GM04503 (cell line): Measurements from ENCODE around the gene TRIM72.
"Not testable (repeated sequence)": the region's sequence is repeated elsewhere in the genome, so short reads cannot be mapped to it uniquely, and the experiment has no call there.

Experiments
- DNase-seq: peaks from one replicate; pipeline ENCODE4 v3.0.0-alpha.2; 2012; ENCODE audit warnings: low read depth

TRIM72 gene

DNA sequence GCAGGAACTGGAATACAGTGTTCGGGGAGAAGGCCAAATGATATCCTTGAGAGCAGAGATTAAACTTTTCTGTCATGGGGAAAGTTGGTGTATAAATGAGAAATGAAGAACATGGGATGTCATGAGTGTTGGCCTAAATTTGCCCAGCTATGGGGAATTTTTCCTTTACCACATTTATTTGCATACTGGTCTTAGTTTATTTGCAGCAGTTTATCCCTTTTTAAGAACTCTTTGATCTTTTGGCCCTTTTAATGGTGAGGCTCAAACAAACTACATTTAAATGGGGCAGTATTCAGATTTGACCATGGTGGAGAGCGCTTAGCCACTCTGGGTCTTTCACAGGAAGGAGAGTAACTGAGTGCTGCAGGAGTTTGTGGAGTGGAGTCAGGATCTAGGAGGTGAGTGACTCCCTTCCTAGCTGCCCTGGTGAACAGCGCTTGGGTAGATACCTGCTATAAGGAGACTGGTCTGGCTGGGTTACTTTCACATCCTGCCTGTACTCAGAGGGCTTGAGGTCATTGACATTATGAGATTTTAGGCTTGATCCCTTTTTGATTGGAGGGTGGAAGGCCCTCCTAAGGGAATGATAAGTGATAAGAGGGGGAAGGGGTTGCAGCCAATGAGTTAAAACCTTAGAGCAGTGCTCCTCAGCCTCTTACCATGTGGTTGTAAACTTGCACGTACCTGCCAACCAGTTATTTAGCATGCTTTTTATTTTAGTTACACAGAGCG lies 22.1 kb upstream of the TRIM72 start:
- no peak for DNase-seq

DNA sequence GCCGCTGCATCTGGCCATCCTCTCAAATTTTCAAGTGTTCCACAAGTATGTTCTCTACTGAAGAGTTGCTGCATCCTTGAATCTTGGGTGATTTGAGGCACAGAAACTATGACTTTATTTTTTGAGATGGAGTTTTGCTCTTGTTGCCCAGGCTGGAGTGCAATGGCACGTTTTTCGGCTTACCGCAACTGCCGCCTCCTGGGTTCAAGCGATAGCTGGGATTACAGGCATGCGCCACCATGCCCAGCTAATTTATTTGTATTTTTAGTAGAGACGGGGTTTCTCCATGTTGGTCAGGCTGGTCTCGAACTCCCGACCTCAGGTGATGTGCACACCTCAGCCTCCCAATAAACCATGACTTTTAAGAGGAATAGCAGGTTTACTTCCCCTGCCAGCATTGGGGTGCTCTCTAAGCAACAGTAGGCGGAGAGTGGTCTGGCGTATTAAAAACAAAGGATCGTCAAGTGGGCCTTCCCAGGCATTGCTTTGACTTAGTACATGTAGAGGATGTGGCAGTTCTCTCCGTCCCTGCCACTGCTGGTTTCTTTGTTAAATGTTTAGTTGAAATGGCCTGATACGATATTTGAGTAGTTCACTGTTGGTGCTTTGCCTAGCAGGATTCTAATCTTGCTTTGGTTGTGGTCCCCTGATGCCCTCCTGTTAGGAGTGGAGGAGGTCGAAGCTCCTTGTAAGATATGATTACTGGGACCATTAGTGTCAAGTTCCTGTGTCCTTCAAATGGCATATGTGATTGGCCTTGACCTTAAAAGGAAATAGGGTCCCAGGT lies 20.9 kb upstream of the TRIM72 start:
- DNase-seq: no peak

DNA sequence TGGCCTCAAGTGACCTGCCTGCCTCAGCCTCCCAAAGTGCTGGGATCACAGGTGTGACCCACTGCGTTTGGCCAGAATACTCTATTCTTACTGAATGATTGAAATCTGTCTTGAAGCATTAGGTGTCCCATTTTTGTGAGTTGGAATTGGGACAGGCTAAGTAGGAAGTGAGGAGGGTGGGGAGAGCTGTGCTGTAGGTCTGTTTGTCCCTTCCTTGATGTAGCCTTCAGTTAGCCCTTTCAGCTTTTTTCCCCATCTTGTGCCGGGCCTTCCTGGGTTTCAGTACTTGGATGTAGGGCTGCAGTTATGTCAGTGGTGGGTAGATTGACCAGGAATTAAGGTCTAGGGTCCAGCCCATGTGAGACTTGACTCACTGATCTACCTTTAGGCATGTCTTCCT lies 20.0 kb upstream of the TRIM72 start:
- DNase-seq: no peak

DNA sequence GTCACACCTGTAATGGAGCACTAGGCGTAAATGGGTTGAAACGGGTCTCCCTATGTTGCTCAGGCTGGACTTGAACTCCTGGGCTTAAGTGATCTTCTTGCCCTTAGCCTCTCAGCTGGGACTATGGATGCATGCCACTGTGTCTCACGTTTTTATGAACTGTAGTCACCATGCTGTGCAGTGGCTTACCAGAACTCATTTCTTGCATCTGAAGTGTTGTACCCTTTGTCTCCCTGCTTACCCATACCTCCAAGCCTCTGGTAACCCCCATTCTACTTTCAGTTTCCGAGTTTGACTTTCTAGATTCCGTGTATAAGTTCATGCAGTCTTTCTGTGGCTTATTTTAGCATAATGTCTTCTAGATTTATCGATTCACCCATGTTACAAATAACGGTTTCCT lies 19.0 kb upstream of the TRIM72 start:
- DNase-seq: no peak

DNA sequence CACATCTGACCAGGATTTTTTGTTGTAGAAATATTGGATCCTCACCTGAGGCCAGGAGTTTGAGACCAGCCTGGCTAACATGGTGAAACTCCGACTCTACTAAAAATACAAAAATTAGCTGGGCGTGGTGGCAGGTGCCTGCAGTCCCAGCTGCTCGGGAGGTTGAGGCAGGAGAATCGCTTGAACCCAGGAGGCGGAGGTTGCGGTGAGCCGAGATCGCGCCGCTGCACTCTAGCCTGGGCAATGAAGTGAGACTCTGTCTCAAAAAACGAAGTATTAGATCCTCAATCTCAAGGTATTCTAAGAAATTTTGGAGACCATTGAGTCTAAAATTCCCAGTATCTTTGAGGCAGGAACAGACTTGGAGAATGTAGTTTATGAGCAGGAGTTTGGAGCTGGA lies 18.1 kb upstream of the TRIM72 start:
- DNase-seq: not testable (repeated sequence)

DNA sequence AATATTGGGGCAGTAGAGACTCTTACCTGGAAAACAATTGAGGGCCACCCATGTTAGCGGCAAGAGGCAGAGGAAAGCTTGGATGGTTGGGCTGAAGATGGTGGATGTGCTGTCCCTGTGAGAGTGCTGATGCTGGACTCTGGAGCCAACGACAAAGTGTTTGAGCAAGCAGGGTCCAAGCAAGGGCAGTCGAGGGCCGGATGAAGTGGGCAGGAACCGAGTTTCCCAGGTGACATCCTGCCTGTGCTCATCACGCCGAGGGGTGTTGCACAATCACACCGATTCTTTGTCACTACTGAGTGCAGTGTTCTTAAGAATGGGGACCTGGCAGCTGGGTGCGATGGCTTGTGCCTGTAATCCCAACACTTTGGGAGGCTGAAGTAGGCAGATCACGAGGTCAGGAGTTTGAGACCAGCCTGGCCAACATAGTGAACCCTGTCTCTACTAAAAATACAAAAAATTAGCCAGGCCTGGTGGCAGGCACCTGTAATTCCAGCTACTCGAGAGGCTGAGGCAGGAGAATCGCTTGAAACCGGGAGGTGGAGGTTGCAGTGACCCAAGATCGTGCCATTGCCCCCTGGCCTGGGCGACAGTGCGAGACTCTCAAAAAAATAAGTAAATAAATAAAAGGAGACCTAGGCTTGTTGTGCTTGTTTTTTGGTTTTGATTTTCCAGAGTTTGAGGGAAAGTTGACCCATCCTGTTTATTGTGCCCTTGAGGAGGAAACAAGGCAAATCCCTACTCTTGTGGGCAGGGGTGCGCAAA lies 17.4 kb upstream of the TRIM72 start:
- DNase-seq: no peak

DNA sequence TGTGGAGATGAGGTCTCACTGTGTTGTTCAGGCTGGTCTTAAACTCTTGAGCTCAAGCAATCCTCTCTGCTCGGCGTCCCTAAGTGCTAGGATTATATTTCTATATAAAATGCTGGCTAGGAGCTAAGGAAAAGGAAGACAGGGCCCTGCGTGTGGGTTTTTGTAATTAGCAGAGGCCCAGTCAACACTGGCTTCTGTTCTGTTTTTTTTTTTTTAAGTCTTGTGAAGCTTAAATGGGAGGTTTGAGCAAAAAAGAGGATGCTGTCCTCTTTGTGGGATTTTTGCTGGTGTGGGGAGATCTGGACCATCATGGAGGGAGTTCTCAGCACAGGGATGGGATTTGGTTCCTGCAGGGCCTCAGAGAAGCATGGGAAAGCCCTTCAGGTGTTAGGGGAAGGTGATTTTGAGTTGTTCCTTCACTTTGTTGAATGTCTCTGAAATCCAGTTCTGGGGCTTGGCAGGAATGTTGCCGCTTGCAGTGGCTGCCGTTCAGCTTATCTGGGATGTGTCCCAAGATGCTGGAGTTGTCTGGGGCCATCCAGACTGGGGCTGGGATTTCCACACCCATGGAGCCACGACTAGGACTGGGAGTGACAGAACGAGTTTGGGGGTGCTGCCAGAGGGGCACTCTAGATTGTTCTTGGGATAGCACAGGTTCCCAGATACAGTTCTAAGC lies 15.6 kb upstream of the TRIM72 start:
- no peak for DNase-seq

DNA sequence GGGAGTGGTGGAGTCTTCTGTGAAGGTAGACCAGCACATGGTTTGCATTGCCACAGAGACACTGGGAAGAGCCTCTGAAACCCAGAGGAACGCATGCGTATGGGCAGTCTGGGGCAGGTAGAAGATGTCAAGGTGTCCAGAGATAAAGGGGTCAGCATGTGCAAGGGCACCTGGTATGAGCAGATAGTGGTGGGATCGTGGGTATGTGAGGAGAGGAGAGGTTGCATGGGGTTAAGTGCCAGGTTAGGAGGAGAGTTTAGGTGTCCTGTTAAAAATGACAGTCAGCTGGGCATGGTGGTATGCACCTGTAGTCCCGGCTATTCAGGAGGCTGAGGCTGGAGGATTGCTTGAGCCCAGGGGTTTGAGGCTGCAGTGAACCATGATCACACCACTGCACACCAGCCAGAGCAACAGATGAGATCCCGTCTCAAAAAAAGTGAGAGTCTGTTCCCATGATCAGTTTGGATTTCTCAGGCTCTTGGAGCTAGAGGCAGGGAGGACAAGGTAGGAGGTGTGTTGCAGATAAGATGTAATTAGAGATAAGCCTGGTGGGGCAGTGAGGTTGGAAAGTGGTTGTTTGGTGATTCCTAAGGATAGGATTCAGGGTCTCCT lies 14.4 kb upstream of the TRIM72 start:
- no peak for DNase-seq

DNA sequence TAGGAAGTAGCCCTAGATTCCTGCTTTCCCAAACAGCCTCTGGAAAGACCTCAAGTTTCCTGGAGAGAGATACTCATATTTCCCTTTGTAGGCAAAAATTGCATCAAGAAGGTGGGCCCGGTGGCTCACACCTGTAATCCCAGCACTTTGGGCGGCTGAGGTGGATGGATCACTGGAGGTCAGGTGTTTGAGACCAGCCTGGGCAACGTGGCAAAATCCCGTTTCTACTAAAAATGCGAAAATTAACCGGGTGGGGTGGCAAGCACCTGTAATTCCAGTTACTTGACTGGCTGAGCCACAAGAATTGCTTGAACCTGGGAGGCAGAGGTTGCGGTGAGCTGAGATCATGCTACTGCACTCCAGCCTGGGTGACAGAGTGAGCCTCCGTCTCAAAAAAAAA lies 13.8 kb upstream of the TRIM72 start:
- DNase-seq: not testable (repeated sequence)

DNA sequence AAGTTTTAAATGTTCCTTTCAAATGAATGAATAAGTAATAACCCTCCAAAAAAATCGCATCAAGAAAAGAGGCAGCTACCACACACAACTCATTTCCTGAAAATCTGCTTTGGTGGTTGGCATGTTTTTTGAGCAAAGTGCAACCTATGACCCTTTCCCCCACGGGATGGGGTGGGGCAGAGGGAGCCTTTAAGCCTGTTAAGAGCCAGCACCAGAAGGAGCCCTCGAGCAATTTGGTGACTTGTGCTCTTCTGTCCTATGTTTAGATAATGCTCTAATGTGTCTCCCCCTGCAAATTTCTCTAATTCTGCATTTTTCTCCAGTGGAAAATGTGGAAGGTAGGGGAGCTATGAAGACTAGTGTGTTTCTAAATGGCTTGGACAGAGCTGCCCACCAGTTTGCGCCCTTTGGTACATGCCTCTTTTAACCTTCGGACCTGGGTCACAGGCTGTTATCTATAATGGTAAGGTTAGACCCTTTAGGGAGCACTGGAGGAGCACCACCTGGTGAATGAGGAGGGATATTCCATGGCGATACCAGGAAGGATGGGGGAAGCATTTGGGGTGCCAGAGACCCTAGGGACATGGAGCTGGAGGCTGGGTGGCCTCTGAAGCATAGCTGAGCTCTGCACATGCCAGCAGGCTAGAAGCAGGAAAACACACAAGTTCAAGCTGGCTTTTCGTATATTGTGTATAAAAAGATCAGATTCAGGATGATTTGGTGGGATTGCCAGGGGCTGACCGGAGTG lies 12.9 kb upstream of the TRIM72 start:
- DNase-seq: no peak

DNA sequence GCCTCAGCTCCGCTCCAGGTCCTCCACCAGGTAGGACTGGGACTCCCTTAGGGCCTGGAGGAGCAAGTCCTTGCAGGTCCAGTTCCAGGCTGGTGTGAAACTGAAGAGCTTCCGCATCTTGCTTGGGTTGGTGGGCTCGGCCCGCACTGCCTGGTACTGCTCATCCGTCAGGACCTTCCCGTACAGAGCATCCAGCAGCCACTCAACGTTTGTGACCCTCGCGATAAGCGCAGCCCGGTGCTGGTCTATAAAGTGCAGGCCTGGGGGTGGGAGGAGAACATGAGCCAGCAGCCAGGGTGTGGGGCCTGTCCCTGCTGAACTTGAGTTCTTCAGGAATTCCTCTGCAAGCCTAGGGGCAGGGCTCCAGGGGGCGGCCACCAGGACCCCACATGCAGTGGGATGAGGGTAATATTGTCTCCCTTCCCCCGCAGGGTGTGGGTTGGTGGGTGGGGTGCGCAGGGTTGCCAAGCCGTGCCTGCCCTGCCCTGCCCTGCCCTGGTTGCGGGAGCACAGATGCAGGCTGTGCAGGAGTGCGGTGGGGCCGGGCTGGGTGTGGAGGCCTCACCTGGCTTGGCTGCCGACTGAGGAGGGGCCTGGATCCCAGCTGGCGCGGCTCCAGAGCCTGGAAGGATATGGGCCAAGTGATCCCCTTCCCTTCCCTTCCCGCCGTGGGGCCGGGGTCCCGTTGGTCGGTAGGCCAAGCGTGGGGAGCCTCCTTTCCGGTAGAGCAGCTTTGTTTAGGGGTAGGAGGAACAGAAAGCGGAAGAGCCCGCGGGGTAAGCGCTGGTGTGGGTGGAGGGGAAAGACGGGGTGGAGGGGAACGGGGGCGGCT lies 12.1 kb upstream of the TRIM72 start:
- DNase-seq: no peak

DNA sequence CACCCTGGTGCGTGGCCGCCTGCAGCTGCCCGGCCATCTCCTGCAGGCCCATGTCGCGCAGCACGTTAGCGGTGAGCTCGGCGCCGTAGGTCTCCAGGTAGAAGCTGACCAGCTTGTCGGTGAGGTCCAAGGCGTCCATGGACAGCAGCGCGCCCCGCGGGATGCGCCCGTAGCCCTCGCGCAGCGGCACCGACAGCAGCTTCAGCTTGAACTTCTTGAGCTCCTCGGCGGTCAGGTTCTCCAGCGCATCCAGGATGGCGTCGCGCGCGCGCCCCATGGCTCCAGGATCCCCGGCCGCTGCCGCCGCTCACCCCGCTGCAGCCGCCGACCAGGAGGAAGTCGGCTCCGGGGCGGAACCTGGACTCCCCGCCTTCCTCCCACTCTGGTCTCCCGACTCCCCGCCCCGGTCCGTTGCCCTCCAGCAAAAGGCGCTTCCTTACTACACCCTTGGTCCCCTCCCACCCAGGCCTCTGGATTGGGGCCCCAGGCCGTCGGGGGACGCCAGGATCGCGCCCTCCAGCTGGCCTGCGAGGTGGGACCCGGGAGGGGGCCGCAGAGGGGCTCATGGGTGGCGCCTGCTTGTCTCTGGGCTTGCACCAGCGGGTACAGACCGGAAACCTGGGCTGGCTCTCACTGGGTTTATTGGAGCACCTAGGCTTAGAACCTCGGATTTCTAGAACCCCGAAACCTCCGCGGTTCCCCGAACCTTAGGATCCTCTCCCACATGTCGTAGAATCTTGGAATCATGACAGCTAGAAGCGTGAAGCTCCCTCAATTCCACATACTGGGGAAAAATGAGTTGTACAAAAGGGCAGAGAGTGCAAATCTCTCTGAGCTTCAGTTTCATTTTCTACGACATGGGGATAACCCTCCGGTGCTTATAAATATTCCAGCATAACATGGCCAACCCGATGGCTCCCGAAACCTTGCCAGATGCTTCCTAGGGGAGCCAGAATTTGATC lies 11.2 kb upstream of the TRIM72 start, which contains the start of gene PYCARD:
TSS of gene PYCARD (minus strand) at position 347 of the 962 bp plus-strand sequence. CDS start at position 277, 70 bp downstream.
- DNase-seq: no peak

DNA sequence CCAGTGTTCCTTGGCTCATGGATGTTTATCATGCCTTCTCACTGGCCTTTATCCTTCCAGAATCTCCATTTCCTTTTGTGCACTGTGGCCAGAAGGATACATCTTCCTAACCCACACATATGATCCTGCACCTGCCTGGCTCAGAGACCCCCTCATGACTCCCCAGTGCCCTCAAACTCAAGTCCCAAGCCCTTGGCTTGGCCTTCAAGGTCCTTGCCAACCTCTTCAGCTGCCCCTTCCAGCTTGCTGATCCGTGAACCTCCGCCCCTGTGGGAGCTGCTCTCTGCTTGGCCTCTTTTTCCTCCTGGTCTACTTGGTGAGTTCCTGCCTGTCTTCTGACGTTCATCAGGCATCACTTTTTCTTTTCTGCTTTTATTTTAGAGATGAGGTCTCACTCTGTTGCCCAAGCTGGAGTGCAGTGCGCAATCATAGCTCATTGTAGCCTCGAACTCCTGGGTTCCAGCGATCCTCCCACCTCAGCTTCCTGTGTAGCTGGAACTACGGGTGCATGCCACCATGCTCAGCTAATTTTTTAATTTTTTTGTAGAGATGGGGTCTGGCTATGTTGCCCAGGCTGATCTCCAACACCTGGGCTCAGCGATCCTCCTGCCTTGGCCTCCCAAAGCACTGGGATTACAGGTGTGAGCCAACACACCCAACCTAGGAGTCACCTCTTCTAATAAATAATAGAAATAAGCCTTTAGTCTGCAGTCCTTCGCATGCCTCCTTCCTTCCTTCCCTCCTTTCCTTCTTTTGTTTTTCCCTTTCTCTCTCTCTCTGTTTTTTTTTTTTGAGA lies 8.8 kb upstream of the TRIM72 start:
- no peak for DNase-seq

DNA sequence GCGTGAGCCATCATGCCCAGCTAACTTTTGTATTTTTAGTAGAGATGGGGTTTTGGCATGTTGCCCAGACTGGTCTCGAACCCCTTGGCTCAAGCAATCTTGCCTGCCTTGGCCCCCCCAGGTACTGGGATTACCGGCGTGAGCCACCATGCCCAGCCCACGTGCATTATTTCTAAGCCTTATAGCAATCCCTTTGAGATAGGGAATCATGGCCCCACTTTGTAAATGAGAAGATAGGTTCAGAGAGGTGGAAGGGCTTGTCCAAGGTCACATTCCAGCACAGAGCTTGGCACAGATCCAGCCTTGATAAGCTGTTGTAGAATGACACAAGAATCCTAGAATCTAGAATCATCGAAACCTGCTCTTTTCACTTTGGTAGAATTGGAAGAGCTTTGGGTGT lies 7.1 kb upstream of the TRIM72 start:
- no peak for DNase-seq

DNA sequence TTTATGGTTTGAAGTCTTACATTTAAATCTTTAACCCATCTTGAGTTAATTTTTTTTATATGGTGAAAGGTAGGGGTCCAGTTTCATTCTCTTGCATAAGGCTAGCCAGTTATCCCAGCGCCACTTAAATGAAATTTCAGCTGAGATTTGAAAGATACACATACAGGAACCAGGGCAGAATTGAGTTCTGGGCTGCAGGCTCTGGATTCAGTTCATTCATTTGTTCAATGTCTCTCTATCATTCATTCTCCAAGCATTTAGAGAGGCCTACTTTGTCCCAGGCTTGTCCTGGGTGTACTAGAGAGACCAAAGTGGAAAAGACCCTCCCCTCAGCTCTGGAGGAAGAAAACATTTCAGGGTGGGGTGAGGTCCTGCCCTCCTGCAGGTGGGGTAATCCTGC lies 577 bp upstream of the TRIM72 start:
- no peak for DNase-seq

DNA sequence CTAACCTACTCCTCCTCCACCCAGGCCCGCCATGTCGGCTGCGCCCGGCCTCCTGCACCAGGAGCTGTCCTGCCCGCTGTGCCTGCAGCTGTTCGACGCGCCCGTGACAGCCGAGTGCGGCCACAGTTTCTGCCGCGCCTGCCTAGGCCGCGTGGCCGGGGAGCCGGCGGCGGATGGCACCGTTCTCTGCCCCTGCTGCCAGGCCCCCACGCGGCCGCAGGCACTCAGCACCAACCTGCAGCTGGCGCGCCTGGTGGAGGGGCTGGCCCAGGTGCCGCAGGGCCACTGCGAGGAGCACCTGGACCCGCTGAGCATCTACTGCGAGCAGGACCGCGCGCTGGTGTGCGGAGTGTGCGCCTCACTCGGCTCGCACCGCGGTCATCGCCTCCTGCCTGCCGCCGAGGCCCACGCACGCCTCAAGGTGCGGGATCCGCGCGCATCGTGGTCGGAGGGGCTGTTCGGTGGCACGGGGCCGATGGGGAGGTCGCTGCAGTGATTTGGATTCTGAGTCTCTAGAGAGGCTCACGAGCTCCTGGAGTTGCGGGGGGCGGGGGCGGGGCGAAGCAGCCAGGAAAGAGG lies 878 bp downstream of the TRIM72 start:
- no peak for DNase-seq

DNA sequence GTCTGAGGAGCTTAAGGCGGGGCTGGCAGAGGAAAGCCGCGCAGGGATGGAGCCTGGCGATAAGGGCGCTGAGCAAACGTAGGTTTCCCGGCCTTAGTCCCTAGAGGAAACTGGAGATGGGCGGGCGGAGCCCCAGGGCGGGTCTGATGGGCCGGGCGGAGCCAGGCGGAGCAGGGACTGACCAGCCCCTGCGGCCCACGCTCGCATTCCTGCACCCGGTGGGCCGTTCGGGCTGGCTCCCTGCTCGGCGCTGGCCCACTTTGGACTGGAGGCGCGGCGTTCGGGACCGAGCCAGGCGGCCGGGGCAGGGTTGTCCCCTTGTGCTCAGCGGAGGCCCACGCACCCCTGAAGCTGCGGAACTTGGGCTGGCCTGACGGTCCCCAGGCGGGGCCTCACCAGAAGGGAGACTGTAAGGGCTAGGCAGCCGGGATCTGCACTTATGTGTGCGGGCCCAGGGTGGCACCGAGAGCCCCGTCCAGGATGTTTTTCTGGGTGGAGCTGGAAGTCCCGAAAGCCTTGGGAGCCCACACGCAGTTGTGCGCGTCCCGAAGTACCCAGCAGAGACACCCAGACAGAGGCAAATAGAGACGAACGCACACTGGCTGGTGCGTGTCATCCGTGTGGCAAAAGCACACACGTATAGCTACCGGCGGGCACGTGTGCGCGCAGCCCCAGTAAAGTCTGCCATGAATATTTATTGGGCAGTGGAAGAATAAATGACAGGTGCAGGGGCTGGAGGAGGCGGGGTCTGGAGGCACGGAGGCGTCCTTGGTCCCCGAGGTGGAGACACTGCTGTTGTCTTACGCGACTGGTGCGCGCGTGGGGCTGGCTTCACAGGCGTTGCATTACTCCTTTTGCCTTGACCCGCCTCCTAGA lies 1.6 kb downstream of the TRIM72 start:
- DNase-seq: no peak
